SK-N-SH treated with all-trans-retinoic acid at 6 μM for 48 hours (cell line): ENCODE data around the gene RAD51B.

Experiments used
- ATAC-seq: fragments of 200-7000 bp; cut with Tn5 transposase; 3 replicates; pipeline ENCODE4 v1.9.1; 2020; ENCODE audit warnings: mild to moderate bottlenecking, moderate library complexity
- ARNTL ChIP-seq: fragments of 450-650 bp; formaldehyde crosslinking; IDR thresholded peaks from 2 replicates; pipeline ENCODE4 v1.5.0; 2020; ENCODE audit warnings: low read depth, mild to moderate bottlenecking, moderate library complexity, borderline replicate concordance
- BACH2 ChIP-seq: fragments of 250-450 bp; sonication (Bioruptor Pico); IDR thresholded peaks from 2 replicates; pipeline ENCODE4 v1.9.0; 2021; ENCODE audit warnings: mild to moderate bottlenecking, borderline replicate concordance
- CREB5 ChIP-seq: fragments of 250-450 bp; sonication (Bioruptor Pico); IDR thresholded peaks from 2 replicates; pipeline ENCODE4 v1.5.1; 2020; ENCODE audit warnings: low read depth, mild to moderate bottlenecking, moderate library complexity
- CSDC2 ChIP-seq: fragments of 250-450 bp; sonication (Bioruptor Pico); IDR thresholded peaks from 2 replicates; pipeline ENCODE4 v1.5.0; 2020; ENCODE audit warnings: mild to moderate bottlenecking, moderate library complexity
- CSRNP3 ChIP-seq: fragments of 250-450 bp; sonication (Bioruptor Pico); IDR thresholded peaks from 2 replicates; pipeline ENCODE4 v1.5.1; 2021; ENCODE audit warnings: mild to moderate bottlenecking, moderate library complexity
- ESRRG ChIP-seq: fragments of 250-450 bp; sonication (Bioruptor Pico); IDR thresholded peaks from 2 replicates; pipeline ENCODE4 v1.6.1; 2021; ENCODE audit warnings: mild to moderate bottlenecking
- GLIS3 ChIP-seq: fragments of 250-450 bp; sonication (Bioruptor Pico); IDR thresholded peaks from 2 replicates; pipeline ENCODE4 v1.5.0; 2020; ENCODE audit warnings: mild to moderate bottlenecking, moderate library complexity
- ISL1 ChIP-seq: fragments of 250-450 bp; sonication (Bioruptor Pico); IDR thresholded peaks from 2 replicates; pipeline ENCODE4 v2.1.2; 2022; ENCODE audit warnings: mild to moderate bottlenecking, moderate library complexity
- OSR1 ChIP-seq: fragments of 250-450 bp; sonication (Bioruptor Pico); IDR thresholded peaks from 2 replicates; pipeline ENCODE4 v1.8.0; 2022; ENCODE audit warnings: moderate library complexity, mild to moderate bottlenecking, inconsistent platforms
- POU6F1 ChIP-seq: fragments of 250-450 bp; sonication (Bioruptor Pico); IDR thresholded peaks from 2 replicates; pipeline ENCODE4 v1.8.0; 2021; ENCODE audit warnings: low read depth, mild to moderate bottlenecking, moderate library complexity, borderline replicate concordance
- PPARA ChIP-seq: fragments of 250-450 bp; sonication (Bioruptor Pico); IDR thresholded peaks from 2 replicates; pipeline ENCODE4 v1.5.0; 2020; ENCODE audit warnings: mild to moderate bottlenecking, borderline replicate concordance
- RARB ChIP-seq: fragments of 250-450 bp; sonication (Bioruptor Pico); IDR thresholded peaks from 2 replicates; pipeline ENCODE4 v1.8.0; 2021; ENCODE audit warnings: mild to moderate bottlenecking, moderate library complexity
- TCF4 ChIP-seq: fragments of 250-450 bp; sonication (Bioruptor Pico); IDR thresholded peaks from 2 replicates; pipeline ENCODE4 v1.8.0; 2021; ENCODE audit warnings: mild to moderate bottlenecking, moderate library complexity, borderline replicate concordance
- TOX ChIP-seq: fragments of 250-450 bp; sonication (Bioruptor Pico); IDR thresholded peaks from 2 replicates; pipeline ENCODE4 v1.8.0; 2021; ENCODE audit warnings: mild to moderate bottlenecking, moderate library complexity, borderline replicate concordance
- TSHZ2 ChIP-seq: fragments of 250-450 bp; sonication (Bioruptor Pico); IDR thresholded peaks from 2 replicates; pipeline ENCODE4 v1.5.0; 2020; ENCODE audit warnings: mild to moderate bottlenecking, moderate library complexity
- ZC3H10 ChIP-seq: fragments of 250-450 bp; sonication (Bioruptor Pico); IDR thresholded peaks from 2 replicates; pipeline ENCODE4 v1.5.1; 2021; ENCODE audit warnings: mild to moderate bottlenecking, moderate library complexity
- ZFP3 ChIP-seq: fragments of 250-450 bp; sonication (Bioruptor Pico); IDR thresholded peaks from 2 replicates; pipeline ENCODE4 v1.5.0; 2020; ENCODE audit warnings: mild to moderate bottlenecking, moderate library complexity
- ZFP30 ChIP-seq: fragments of 450-650 bp; formaldehyde crosslinking; IDR thresholded peaks from 2 replicates; pipeline ENCODE4 v1.5.0; 2022; ENCODE audit warnings: mild to moderate bottlenecking, moderate library complexity
- ZNF565 ChIP-seq: fragments of 450-650 bp; formaldehyde crosslinking; conservative IDR thresholded peaks from 2 replicates; pipeline ENCODE4 v1.5.0; 2020; ENCODE audit warnings: low read depth, mild to moderate bottlenecking, moderate library complexity
- ZNF70 ChIP-seq: fragments of 450-650 bp; formaldehyde crosslinking; IDR thresholded peaks from 2 replicates; pipeline ENCODE4 v1.5.0; 2020; ENCODE audit warnings: mild to moderate bottlenecking, moderate library complexity

The RAD51B gene

GRCh38 chr14:68553311-68553710 lies 733.7 kb downstream of the RAD51B start:
- TF ChIP-seq ZC3H10 (CRISPR knock-in tag) (no peak), BACH2 (CRISPR knock-in tag) (no peak), ARNTL (CRISPR knock-in tag) (no peak), TCF4 (CRISPR knock-in tag) (no peak), CREB5 (CRISPR knock-in tag) (no peak), TSHZ2 (CRISPR knock-in tag) (no peak), TOX (CRISPR knock-in tag) (no peak), ZNF70 (CRISPR knock-in tag) (no peak), POU6F1 (no peak)
- ATAC-seq = no peak

- TF ChIP-seq ZFP3 (CRISPR knock-in tag) (no peak), OSR1 (no peak), PPARA (CRISPR knock-in tag) (no peak), CSDC2 (CRISPR knock-in tag) (no peak), ZNF70 (CRISPR knock-in tag) (no peak), GLIS3 (CRISPR knock-in tag) (no peak), TCF4 (CRISPR knock-in tag) (no peak), ZFP30 (no peak), ZC3H10 (CRISPR knock-in tag) (no peak), CSRNP3 (CRISPR knock-in tag) (no peak)
- TF ChIP-seq, all 23 proteins: peak for 0
- ATAC-seq = no peak
Measured at GRCh38 chr14:68554231-68554630, 734.7 kb downstream of the RAD51B start.

GRCh38 chr14:68556253-68556652 lies 736.7 kb downstream of the RAD51B start:
- ATAC-seq = no peak
- TF ChIP-seq ZNF70 (CRISPR knock-in tag) = no peak
- no peak for TF ChIP-seq POU6F1
- TF ChIP-seq RARB = no peak
- no peak for TF ChIP-seq CSDC2 (CRISPR knock-in tag)
- no peak for TF ChIP-seq ESRRG (CRISPR knock-in tag)
- TF ChIP-seq ISL1 (CRISPR knock-in tag) = no peak
- no peak for TF ChIP-seq ZFP3 (CRISPR knock-in tag)
- no peak for TF ChIP-seq PPARA (CRISPR knock-in tag)
- TF ChIP-seq CSRNP3 (CRISPR knock-in tag) = no peak
- no peak for TF ChIP-seq ZFP30
- TF ChIP-seq ZNF565 (CRISPR knock-in tag) = no peak
- no peak for TF ChIP-seq OSR1
- TF ChIP-seq, all 23 proteins: peak for 0
